Retinal pigment epithelial cell (primary cell): ENCODE results near the gene ETS2.

Experiments used
- DNase-seq: peaks from one replicate; pipeline ENCODE4 v3.0.0-alpha.2; 2010; ENCODE audit warnings: low read depth
- H3K4me3 ChIP-seq: 2 replicates; pipeline ENCODE4 v1.5.1; 2011; ENCODE audit warnings: mild to moderate bottlenecking, low read length, control low read depth, moderate library complexity
- CTCF ChIP-seq: conservative IDR thresholded peaks from 2 replicates; pipeline ENCODE4 v1.5.1; 2011; ENCODE audit warnings: low read depth, low read length, control low read depth, inconsistent platforms

The ETS2 gene

GRCh38 chr21:38806153-38806941 lies 618 bp downstream of the ETS2 start:
- TF ChIP-seq CTCF: peak; percentile 14
- H3K4me3 ChIP-seq: peak overlapping the region; percentile 87
- DNase-seq: no peak

- no peak for TF ChIP-seq CTCF
- DNase-seq: no peak
- H3K4me3 ChIP-seq: peak overlapping the region; percentile 87
Measured at GRCh38 chr21:38806942-38807284, 1.2 kb downstream of the ETS2 start.

GRCh38 chr21:38807441-38807871 lies 1.7 kb downstream of the ETS2 start:
- H3K4me3 ChIP-seq: peak overlapping the region; percentile 87
- no peak for DNase-seq
- no peak for TF ChIP-seq CTCF

- no peak for DNase-seq
- peak overlapping the region; percentile 87 for H3K4me3 ChIP-seq
- no peak for TF ChIP-seq CTCF
Measured at GRCh38 chr21:38807986-38808385, 2.3 kb downstream of the ETS2 start.

GRCh38 chr21:38809198-38809878 lies 3.6 kb downstream of the ETS2 start:
- no peak for TF ChIP-seq CTCF
- H3K4me3 ChIP-seq: no peak overlapping the region
- DNase-seq: no peak

GRCh38 chr21:38810034-38810825 lies 4.5 kb downstream of the ETS2 start:
- DNase-seq: no peak
- H3K4me3 ChIP-seq: no peak overlapping the region
- no peak for TF ChIP-seq CTCF
